Keratinocyte (primary cell): ENCODE results near the gene PPP2R3C.

Experiments
- CTCF ChIP-seq, 3 experiments: IDR thresholded peaks in 1 of 3; conservative IDR thresholded peaks in 1 of 3; optimal IDR thresholded peaks in 1 of 3; 2 replicates in 2 of 3; 3 replicates in 1 of 3; pipeline versions ENCODE3 to v1.5.1; 2011; ENCODE audit warnings: low read length in 3 of 3, mild to moderate bottlenecking in 3 of 3, moderate library complexity in 2 of 3, control low read depth in 1 of 3, inconsistent platforms in 1 of 3; ENCODE audit not compliant: insufficient read depth in 2 of 3; ENCODE audit errors: extremely low read depth in 1 of 3
- EZH2 ChIP-seq: IDR thresholded peaks from one replicate; pipeline ENCODE4 v1.6.1; 2012; ENCODE audit warnings: inconsistent platforms, mild to moderate bottlenecking, low read length, moderate library complexity

- TF ChIP-seq CTCF (optimal IDR thresholded peaks at IDR 0.05 in 1 of 3, IDR thresholded peaks at IDR 0.05 in 1 of 3, conservative IDR thresholded peaks at IDR 0.05 in 1 of 3; ENCODE audit: extremely low read depth in 1 of 3, insufficient read depth in 2 of 3, low read length in 3 of 3) (no peak), EZH2 (no peak)
These were observed 25.9 kb upstream of the PPP2R3C start for GRCh38 chr14:35147711-35148110.
